Putamen (tissue), 1 donor: ENCODE results near the gene CELF4.

Experiments used
- DNase-seq: peaks from one replicate; pipeline ENCODE4 v3.0.0-alpha.2; 2016; ENCODE audit warnings: low spot score

CELF4 gene

DNA sequence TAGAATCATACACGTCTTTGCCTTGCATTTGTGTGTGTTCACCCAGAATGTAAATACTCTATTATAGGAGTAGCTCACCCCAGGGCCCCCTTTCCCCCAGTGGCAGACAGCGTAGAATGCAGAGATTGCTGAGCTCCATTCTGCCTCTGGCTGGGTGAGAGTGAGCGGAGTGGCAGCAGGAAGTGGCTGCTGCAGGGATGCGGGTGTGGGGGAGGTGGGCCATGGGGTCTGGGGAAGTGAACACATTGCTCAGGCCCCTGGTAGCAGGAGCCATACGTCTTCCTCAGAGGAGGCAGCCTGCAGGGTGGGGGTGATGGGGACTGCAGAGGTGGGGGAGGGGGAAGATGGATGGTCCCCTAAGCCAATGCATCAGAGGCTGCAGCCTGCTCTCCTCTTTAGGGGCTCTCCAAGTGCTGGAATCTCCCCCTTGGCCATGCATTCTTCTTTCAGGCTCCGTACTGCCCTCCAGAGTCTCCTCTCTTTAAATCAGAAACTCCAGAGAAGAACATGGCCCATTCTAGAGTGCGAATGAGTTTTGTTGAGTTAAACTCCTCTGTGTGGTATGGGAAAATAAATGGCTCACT lies 72.2 kb downstream of the CELF4 start:
- no peak for DNase-seq

DNA sequence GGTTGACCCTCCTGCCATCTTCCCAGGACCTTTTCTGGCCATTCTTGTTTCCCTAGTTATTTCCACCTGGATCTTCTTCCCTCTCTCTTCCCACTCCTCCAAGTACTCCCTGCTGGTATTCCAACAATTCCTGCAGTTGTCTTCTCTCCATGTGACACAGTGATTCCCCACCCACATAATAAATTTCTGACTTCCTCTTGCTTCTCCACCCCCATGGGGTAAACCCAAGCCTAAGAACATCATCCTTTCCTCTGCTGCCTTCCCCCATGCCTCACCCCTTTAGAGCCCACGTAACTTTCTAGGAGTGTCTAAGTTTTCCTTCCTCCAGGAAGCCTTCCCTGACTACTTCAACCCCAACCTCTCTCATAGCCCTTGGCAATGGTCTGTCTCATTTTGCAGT lies 72.6 kb downstream of the CELF4 start:
- DNase-seq = peak; percentile 49

DNA sequence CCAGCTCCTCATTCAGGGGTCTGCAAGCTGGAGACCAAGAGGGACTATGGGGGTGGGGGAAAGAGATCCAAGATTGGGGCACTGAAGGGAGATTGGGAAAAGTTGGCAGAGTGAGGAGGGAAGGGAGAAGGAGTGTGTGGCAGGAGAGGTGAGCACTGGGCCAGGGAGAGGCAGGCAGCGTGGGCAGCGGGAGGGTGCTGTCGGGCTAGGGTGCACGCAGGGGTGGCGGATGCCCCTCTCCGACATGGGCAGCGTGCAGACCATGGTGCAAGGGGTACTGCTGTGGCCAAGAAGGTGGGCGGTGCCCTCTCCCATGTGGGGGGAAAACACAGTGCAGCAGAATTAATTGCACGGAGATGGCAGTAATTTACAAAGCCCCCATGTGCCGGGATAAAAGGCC lies 74.1 kb downstream of the CELF4 start:
- DNase-seq = no peak

DNA sequence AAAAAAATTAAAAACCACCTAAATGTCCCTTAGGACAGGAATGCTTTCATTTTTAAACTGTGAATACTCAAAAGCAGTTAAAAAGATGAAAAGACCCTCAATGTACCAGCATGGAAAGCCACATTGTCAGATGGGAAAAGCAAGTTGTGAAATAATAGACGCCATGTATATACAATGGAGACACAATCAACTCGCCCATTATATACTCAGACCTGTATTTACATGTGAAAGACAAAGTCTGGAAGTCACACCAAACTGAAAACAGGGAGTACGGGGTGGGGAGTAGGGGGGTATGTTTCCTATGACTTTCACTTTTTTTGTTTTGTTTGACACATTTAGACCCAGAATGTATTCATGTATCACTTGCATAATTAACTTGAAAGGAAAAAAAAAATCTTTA lies 75.6 kb downstream of the CELF4 start:
- no peak for DNase-seq

DNA sequence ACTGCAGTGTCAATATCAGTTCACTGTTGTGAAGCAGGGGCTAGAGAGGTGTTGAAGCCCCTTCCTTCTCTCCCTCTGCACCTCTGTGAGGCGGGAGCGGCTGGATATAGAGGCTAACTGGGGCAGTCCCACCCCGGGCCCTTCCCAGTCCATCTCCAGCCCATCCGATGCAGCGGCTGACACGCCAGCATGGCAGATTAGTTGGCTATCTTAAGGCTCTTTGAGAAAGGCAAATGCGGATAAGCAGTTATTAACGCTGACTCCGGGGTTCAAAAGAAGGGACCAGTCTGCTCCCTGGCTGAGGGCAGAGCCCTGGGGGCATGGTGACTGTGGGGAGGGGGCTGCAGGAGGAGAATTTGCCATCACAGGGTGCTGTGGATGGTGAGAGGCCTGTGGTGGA lies 76.6 kb downstream of the CELF4 start:
- no peak for DNase-seq

DNA sequence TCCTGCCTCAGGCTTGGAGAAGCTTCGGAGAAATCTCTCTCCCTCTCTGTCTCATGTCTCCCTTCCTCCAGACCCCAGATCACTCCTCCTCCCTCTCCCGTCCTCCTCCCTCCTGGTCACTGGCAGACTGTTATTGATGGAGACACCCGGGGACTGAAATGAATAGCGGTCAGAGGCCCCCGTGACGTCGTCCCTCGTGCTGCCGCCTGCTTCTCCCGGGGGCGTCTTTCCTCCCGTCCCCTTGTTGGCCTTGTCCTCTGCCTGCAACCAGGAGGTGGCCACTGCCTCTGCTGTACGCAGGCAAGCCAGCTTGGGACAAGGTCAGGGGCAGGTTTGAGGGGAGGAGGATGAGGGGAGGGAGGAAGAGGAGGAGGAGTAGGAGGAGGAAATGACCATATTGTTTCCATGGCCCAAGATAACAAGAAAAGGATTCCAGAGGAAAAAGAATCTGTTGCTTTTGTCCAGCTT lies 78.2 kb downstream of the CELF4 start:
- DNase-seq = no peak

DNA sequence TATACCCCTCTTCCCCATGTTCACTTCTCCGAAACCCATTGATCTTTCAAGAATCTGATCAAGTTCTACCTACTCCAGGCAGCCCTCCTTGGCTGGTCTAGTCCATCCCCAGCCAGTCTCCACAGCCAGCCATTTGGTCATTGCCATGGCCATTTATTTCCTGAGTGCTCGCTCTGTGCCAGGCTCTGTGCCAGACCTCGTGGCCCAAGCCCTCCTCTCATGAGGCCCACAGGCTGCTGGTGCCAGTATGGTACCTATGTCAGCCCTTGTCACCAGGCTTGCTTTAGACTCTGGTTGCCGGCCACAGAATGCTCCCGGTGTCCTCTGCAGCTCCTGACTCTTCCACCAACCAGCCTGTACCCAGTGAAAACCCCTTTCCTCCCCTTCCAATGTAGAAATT lies 78.8 kb downstream of the CELF4 start:
- DNase-seq = no peak

DNA sequence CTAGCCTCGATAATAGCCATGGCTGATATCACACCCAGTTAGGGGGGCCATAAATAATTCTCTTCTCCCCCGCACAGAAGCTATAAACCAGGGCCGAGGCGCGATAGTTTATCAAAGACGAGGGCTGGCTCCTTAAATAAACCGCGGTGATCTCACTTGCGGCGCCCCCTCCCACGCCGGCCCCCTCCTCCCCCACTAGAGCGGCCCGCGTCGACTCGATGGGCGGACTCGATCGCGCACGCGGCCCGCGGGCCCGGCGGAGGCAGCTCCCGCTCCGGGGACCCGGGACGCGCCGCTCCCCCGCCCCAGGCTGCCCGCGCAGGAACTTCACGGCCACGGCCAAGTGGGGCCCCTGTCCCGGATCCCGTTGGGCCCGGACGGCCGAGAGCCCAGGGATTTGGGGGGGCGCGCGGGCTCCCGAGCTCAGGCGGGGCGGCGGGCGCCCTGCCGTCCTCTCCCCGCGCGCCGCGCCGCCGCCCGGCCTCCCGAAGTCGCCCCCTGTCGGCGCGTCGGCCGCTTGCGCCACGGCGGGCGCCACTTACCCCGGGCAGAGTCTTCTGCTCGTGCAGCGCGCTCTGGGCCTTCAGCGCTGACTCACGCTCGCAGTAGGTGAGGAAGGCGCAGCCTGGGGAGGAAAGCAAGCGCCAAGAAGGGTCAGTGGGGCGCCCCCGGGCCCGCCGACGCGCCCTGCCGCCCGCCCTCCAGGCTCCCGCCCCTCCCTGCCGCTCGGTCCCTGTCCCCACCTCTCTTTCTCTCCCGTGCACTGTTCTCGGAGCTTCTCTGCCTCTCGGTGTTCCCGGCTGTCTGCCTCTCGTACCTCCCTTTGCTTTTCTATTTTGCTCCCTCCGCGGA lies 80.4 kb downstream of the CELF4 start:
- no peak for DNase-seq

DNA sequence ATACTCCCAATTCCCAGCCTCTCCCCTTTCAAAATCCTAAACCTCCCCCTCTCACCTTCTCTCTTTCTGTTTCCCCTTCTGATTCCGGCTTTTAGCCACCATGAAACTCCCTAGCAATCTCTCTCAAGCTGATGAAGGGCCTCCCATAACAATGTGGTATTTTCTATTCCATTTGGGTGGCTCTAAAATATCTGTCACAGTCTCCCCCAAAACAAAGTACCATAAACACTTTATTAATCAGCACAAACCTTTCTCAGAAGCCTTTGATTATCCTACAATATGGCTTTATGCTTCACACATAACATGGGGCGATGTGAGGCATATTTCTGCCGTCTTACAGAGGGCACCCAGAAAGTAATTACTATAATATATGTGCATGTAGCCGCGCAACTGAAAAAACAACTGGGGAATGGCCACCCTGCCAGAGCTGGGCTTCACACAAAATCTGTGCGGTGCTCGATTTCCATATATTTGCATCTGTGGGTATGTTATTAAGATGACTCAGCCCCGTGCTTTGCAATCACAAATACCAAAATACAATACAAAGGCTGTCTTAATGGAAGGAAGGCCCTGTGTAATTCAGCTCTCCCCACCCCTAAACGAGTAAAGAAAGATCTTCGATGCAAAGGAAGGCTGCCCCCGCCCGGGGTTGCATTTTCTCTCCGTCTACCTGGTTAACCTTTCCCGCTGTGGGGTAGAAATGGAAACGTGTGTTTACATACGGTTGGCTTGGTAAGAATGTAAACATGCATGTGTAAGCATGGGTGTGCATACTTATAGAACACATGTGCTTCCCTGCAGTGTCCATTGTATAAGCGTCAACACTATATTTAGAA lies 81.4 kb downstream of the CELF4 start:
- no peak for DNase-seq

DNA sequence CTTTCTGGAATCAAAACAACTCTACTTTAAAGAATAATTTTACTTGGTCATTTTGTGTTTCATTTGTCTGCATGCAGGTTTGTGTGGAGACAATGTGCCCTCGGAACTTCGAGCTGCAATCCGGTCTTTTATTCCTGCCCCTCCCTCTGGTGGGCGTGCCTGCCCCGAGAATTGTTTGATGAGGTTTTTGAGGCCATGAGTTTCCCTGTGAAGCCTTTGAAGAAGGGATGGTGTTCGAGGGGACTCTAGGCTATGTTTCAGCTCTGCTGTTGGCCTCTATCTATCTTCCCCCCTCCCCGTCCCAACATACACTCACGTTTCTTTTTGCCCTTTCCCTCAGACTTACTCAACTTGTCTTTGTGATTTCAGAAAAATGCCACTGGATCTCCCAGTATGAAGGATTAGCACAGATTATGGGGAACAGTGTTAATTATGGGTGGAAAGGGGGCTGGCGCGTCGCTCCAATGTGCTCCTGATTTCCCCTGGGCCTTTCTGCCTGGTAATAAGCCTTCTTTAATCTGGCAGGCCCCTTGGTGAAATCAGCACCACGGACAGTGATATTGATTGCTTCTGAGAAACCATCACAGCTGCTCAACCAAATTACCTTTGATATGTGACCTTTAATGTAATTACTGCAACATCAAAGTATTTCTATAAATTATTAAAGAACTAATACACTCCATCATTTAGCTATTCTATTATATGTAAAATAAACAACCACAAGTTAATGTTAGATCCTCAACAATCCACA lies 82.2 kb downstream of the CELF4 start:
- DNase-seq = no peak

DNA sequence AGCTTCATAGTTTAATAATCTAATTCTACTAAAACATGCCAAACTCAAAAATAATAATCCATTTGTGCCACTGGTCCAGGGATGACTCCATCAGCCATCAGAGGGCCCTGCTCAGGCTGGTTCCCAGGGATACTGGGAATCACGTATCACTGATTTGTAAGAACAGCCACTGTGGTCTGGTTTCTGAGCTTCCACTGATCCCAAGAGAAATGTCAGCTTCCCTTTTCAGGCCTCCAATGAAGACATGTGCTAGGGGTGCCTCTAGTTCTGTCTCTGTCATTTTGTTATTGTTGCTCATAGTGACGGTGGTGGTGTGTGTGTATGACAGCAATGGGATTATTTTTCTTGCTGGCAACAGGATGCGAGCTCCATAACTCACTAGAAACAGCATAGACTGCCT lies 83.2 kb downstream of the CELF4 start:
- DNase-seq = no peak

DNA sequence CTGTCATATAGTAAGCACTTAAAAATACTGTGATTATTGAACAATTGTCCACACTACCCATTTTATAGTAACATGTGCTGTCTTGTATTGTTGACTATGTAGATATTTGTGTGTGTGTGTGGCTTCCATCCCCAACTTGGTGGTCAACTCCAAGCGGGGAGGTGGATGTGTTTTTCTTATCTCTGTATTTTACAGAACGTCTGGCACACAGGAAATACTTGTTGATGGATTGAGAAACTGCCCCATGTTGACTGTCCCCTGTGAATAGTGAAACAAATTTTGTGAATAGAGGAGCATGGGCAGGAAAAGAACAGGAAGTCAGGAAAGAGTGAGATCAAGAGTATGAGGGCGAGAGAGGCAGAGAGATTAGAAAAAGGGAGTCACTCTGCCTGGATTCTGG lies 83.6 kb downstream of the CELF4 start:
- no peak for DNase-seq

DNA sequence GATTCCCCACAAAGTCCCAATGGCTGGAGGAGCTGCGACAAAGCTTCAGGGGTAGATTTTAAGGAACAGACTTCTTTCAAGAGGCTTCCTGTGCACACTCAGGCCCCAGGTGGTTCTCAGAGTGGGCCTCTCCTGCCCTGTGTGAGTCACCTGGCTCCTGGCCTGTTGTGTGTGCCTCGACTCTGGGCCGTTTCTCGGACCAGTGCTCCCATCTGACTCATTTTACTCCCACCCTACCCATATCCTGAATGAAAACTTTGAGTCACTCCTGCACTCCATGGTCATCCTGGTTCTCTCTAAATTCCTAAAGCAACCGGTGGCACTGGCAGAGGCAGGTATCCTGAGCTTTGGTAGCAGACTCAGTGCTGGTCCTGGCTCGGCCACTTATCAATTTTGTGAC lies 84.1 kb downstream of the CELF4 start:
- no peak for DNase-seq

DNA sequence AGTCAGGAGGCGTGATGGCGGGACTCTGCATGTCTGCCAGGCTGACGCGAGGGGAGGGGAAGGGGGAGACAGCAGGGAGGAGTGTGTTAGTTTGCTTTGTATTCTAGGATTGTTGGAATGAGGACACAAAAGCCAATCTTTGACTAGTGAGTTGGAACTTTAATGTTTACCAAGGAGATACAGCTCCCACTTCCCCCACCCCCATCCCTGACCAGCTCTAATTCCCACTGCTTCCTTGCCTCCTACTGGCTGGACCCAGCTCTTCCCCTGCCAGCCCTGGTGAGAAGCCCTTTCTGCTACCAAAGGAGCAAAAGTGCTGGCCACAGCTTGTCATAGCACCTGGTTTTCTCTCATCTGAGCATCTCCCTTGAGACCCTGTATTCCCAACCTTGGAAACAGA lies 84.5 kb downstream of the CELF4 start:
- DNase-seq = no peak

DNA sequence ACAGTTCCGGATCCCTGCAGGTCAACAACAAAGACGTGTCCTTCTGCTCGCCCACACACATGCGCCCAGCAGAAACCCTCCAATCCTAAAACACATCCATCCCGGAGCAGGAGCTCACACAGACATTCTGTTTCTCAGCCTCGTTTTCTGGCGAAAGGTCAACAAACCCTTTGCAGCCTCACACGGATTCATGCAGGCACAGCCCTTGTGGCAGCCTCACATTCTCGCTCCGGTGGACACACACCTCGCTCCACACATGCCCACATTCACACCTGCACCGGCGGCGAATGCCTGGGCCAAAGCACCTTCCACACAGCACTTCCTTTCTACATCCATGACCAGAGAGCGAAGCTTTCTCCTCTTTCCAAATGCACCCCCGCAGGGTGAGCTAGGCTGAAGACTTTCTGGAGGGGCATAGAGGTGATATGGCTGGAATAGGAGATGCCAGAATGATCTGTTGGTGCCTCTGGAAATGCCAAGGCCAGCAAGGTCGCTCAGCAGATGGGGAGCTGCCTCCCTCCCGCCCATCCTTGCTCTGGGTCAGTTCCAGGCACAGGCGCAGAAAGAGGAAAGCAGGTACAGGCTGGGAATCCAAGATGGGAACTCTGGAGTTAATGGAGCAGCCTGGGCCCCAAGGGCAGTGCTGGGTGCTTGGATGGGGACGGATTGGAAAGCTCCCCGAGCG lies 88.8 kb downstream of the CELF4 start:
- no peak for DNase-seq

DNA sequence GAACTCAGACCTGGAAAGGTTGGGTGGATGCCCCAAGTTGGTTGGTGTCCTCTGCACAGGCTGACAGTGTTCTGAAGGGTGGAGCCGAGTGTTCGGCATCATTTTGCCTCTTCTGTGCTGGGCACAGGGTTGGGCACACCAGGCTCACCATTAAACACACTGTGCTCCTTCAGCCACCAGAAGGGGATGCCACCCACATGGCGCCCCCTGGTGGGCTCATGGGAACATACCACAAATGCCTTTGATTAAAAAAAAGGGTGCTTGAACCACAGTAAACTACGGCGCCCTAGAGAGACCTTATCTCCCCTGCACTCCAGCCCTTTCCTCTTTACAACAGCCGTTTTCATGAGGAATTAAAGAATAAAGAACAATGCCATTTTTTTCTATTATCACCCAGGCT lies 89.4 kb downstream of the CELF4 start:
- no peak for DNase-seq

DNA sequence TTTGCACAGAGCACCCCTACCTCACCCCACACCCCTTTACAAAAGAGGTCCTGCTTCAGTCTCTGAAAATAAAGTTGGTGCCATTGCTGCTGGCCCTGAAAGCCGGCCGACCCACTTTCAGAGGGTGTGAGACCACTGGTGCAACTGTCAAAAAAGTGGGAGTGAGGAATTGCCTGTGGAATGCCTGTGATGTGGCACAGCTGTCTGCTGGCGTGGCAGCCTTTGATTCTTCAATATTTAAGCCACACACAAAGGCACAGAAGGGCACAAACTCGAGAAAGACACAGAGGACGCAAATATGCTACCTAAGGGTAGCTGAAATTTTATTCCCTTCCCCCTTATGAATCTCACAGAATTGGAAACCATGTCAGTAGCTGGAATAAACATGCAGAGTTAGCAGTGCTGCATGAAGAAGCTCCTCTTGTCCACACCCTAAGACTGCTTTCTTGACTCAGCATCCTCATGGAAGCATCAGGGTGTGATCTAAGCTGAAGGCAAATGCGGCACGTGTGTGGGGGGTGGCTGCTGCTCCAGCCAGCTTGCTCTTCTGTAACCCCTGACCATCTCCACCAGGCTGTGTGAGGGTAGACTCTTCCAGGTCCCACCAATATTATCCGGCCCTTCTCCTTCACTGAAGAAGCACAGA lies 92.3 kb downstream of the CELF4 start:
- DNase-seq = no peak

DNA sequence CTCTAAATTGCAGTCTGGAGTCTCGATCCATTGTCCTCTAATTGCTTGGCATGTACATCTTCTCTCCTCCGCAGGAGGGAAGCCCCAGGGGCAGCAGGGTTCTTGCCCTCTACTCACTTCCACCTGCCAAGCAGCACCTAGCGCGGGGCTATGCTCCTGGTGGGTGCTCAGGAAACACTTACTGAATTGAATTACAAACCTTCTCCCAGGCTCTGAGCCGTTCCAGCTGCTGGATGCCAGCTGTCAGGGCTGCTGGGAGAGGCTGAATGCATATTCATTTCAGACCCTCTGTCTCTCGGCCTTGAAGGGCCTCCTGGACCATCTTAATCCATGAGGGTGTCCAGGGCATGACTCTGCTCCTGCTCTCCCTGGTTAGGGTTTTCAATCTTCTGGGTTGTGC lies 94.0 kb downstream of the CELF4 start:
- DNase-seq = no peak

DNA sequence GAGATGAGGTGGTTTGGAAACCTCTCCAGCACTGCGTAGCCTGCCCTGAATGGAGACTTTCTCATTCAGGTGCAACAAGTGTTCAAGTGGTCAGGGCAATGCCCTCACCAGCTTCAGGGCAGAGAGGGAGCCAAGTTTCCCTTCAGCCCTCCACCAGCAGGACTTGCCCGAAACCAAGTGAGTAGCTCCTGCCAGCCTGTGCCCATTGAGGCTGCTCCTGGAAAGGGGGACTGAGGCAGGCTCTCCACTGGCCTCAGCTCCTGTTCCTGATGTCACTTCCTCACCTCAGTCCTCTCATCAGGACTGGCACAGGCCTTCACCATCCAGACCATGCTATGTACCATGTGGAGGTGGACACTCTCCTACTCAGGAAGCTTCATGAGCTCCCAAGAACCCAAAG lies 94.6 kb downstream of the CELF4 start:
- no peak for DNase-seq

DNA sequence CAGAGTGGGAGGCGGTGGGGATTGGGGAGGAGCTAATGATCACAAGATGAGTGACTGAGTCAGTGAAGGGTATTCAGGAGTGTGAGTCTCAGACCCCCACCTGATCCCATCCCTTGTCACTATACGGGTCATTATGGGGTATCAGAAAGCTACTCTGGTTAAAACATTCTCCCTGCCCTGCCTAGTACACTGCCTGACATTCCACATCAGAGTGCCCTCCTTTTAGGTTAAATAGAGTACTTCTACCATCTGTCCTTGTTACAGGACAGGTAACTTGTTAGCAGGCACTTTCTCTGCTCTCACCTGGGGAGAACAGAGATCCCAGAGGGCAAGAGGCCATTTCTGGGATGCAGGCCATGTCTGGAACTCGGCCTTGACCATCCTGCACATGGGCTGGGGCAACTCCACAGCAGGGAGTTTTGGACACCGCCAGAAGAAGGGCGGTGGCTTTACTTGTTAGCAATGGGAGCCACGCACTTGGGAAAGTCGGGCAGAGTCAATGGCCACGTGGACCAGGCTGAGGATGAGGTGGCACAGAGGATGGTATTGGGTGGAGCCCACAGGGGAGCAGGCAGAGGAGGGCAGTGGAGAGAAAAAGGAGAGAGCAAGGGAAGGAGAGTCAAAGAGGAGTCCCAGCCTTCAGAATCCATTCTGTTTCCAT lies 98.5 kb downstream of the CELF4 start:
- no peak for DNase-seq

DNA sequence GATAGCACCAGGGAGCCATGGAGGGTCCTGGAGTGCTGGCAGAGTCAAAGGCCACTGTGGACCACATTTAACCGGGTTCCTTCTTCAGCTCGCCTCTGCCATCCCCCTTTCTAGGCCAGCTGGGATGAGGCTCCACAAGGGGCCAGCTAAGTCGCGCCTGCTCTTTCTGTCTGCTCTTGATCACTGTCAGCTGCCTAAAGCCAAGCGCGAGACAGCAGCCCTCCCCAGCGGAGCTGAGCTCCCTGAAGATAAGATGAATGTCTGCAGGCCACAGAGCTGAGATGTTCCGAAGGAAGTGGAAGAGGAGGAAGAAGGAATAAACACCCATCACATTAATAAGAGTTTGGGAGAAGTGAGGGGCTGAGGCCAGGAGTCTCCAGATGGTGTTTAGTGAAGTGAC lies 99.6 kb downstream of the CELF4 start:
- DNase-seq = no peak
